Measurements from ENCODE around the gene WNT3A. TPM values are rescaled to one million over a fixed set of nuclear protein-coding genes. Genes with fewer than 3 reads are reported as not detected.
"Not testable (repeated sequence)": the region's sequence is repeated elsewhere in the genome, so short reads cannot be mapped to it uniquely, and the experiment has no call there.

WNT3A gene
- total RNA-seq = not detected in 3 replicates
- long read RNA-seq = 0 reads

- Mint-ChIP-seq H3K4me3 (ENCODE audit: unreplicated experiment) (peak within 1 kb of the TSS; percentile 41), H3K36me3 (ENCODE audit: low read depth) (no peaks in the 10 kb centered on the region), H3K4me1 (ENCODE audit: low read depth) (peaks cover 4% of the 10 kb centered on the region), H3K27ac (ENCODE audit: unreplicated experiment) (no peak within 1 kb of the TSS), H3K9me3 (ENCODE audit: low read depth) (no peaks in the 10 kb centered on the region), H3K27me3 (ENCODE audit: low read depth) (peaks cover 77% of the 10 kb centered on the region)
- DNase-seq (ENCODE audit: low spot score) = no peak
- TF ChIP-seq, protein P1, sequence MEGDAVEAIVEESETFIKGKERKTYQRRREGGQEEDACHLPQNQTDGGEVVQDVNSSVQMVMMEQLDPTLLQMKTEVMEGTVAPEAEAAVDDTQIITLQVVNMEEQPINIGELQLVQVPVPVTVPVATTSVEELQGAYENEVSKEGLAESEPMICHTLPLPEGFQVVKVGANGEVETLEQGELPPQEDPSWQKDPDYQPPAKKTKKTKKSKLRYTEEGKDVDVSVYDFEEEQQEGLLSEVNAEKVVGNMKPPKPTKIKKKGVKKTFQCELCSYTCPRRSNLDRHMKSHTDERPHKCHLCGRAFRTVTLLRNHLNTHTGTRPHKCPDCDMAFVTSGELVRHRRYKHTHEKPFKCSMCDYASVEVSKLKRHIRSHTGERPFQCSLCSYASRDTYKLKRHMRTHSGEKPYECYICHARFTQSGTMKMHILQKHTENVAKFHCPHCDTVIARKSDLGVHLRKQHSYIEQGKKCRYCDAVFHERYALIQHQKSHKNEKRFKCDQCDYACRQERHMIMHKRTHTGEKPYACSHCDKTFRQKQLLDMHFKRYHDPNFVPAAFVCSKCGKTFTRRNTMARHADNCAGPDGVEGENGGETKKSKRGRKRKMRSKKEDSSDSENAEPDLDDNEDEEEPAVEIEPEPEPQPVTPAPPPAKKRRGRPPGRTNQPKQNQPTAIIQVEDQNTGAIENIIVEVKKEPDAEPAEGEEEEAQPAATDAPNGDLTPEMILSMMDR (IDR thresholded peaks at IDR 0.05) = no peak
Measured at GRCh38 chr1:228006786-228007048, at the start of gene WNT3A. WNT3A (plus strand) TSS chr1:228006998; CDS start chr1:228007129, 131 bp downstream.

DNA sequence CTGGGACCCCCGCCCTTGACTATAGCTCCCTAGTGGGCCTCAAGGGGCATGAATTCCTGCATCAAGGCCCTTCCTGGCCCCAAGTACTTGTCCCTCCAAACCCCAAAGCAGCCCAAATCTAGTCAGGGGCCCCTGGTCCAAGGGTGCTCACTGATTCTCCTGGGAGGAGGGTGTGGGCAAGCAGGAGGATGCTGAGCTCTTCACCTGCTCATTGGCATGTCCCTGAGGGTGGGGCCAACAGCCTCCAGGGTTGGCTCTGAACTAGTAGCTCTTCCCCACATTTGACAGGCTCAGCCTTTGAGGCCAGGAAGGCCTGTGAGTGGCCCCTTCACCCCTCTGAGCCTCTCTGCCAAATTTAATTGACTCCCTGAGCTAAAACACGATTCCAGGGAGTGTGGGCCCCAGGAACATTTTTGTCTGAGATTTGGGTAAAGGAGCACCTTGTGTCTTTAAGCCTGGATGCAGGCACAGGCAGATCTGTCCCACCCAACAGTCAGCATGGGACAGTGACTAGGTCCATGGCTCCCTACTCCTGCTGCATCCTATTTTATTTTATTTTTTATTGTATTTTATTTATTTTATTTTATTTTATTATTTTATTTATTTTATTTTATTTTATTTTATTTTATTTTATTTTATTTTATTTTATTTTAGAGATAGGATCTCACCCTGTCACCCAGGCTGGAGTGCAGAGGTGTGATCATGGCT, 48.0 kb upstream of the WNT3A start:
- H3K4me3 Mint-ChIP-seq (ENCODE audit: unreplicated experiment) = no peak overlapping the region
- H3K4me1 Mint-ChIP-seq (ENCODE audit: low read depth) = peaks cover 3% of the 10 kb centered on the region
- peaks cover 11% of the 10 kb centered on the region for H3K27me3 Mint-ChIP-seq (ENCODE audit: low read depth)
- H3K9me3 Mint-ChIP-seq (ENCODE audit: low read depth) = peaks cover 7% of the 10 kb centered on the region
- TF ChIP-seq, protein P1 (IDR thresholded peaks at IDR 0.05) = no peak
- H3K36me3 Mint-ChIP-seq (ENCODE audit: low read depth) = peaks cover 3% of the 10 kb centered on the region
- no peak for DNase-seq (ENCODE audit: low spot score)
- no peak overlapping the region for H3K27ac Mint-ChIP-seq (ENCODE audit: unreplicated experiment)

DNA sequence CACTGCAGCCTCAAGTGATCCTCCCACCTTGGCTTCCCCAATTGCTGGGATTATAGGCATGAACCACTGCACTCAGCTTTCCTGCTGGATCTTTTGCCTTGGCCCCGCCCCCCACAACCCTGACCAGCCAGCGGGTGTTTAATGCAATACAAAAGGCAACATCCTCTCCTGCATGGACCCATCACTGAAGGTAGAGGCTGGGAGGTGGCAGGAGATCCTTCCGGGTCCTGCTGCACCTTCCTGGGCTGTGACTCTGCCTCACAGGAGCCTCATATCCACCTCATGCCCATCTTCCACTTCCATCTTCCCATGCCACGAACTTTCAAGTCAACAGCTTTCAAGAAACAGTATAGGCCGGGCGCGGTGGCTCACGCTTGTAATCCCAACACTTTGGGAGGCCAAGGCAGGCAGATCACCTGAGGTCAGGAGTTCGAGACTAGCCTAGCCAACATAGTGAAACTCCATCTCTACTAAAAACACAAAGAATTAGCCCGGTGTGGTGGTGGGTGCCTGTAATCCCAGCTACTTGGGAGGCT, 47.4 kb upstream of the WNT3A start:
- no peak overlapping the region for H3K4me3 Mint-ChIP-seq (ENCODE audit: unreplicated experiment)
- peaks cover 2% of the 10 kb centered on the region for H3K36me3 Mint-ChIP-seq (ENCODE audit: low read depth)
- no peak for DNase-seq (ENCODE audit: low spot score)
- TF ChIP-seq, protein P1 (IDR thresholded peaks at IDR 0.05) = no peak
- H3K27me3 Mint-ChIP-seq (ENCODE audit: low read depth) = peaks cover 14% of the 10 kb centered on the region
- peaks cover 7% of the 10 kb centered on the region for H3K9me3 Mint-ChIP-seq (ENCODE audit: low read depth)
- H3K4me1 Mint-ChIP-seq (ENCODE audit: low read depth) = no peaks in the 10 kb centered on the region
- no peak overlapping the region for H3K27ac Mint-ChIP-seq (ENCODE audit: unreplicated experiment)

DNA sequence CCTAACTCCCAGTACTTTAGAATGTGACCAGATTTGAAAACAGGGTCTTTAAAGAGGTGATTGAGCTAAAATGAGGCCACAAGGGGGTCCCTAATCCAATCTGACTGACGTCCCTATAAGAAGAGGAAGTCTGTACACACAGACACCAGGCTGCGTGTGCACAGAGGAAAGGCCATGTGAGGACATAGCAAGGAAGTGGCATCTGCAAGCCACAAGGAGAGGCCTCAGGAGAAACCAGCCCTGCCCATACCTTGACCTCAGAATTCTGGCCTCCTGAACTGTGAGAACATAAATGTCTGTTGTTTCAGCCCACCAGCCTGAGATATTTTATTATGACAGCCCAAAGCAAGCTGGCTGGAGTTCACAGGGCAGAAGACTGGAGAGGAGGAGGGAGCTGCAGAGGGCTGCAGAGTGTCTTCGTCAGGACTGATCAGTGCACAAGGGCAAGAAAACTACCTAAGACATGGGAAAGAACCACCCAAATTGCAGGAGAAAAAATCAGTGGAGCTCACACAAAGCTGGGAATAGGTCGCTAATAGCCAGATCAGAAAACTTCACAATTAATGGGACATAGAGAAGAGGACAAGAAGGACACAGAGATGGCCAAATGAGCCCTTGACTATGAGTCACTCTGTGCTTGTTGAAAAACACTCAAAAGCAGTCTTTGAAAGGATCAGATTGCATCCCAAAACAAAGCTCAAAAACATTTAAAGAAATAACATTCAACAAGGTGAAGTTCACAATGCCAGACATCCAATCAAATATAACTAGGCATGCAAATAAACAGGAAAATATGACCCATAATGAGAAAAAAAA, 44.9 kb upstream of the WNT3A start:
- Mint-ChIP-seq H3K4me1 (ENCODE audit: low read depth) (no peaks in the 10 kb centered on the region), H3K27me3 (ENCODE audit: low read depth) (peaks cover 12% of the 10 kb centered on the region), H3K9me3 (ENCODE audit: low read depth) (no peaks in the 10 kb centered on the region), H3K36me3 (ENCODE audit: low read depth) (peaks cover 2% of the 10 kb centered on the region), H3K4me3 (ENCODE audit: unreplicated experiment) (no peak overlapping the region), H3K27ac (ENCODE audit: unreplicated experiment) (no peak overlapping the region)
- DNase-seq (ENCODE audit: low spot score) = no peak
- TF ChIP-seq, protein P1 (IDR thresholded peaks at IDR 0.05) = no peak

GRCh38 chr1:227966733-227967132, 40.1 kb upstream of the WNT3A start:
- not testable (repeated sequence) for H3K4me1 Mint-ChIP-seq (ENCODE audit: low read depth); H3K4me3 Mint-ChIP-seq (ENCODE audit: unreplicated experiment); H3K27ac Mint-ChIP-seq (ENCODE audit: unreplicated experiment); H3K36me3 Mint-ChIP-seq (ENCODE audit: low read depth); DNase-seq (ENCODE audit: low spot score); H3K27me3 Mint-ChIP-seq (ENCODE audit: low read depth); H3K9me3 Mint-ChIP-seq (ENCODE audit: low read depth)
- TF ChIP-seq, protein P1 (IDR thresholded peaks at IDR 0.05) = peak; percentile 40

DNA sequence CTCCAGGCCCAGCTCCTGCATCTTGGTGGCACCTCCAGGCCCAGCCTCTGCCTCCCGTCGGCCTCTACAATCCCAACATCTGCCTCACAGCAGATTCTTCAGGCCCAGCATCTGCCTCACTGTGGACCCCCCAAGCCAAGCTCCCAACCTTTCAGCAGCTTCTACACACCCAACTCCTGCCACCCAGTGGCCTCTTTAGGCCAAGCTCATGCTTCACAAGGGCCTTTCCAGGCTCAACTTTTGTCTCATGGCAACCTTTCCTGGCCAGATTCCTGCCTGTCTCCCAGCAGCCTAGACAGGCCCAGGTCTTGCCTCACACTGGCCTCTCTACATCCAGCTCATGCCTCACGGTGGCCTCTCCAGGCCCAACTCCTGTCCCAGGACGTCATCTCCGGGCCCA, 39.0 kb upstream of the WNT3A start:
- DNase-seq (ENCODE audit: low spot score); H3K4me3 Mint-ChIP-seq (ENCODE audit: unreplicated experiment); H3K9me3 Mint-ChIP-seq (ENCODE audit: low read depth): not testable (repeated sequence)

DNA sequence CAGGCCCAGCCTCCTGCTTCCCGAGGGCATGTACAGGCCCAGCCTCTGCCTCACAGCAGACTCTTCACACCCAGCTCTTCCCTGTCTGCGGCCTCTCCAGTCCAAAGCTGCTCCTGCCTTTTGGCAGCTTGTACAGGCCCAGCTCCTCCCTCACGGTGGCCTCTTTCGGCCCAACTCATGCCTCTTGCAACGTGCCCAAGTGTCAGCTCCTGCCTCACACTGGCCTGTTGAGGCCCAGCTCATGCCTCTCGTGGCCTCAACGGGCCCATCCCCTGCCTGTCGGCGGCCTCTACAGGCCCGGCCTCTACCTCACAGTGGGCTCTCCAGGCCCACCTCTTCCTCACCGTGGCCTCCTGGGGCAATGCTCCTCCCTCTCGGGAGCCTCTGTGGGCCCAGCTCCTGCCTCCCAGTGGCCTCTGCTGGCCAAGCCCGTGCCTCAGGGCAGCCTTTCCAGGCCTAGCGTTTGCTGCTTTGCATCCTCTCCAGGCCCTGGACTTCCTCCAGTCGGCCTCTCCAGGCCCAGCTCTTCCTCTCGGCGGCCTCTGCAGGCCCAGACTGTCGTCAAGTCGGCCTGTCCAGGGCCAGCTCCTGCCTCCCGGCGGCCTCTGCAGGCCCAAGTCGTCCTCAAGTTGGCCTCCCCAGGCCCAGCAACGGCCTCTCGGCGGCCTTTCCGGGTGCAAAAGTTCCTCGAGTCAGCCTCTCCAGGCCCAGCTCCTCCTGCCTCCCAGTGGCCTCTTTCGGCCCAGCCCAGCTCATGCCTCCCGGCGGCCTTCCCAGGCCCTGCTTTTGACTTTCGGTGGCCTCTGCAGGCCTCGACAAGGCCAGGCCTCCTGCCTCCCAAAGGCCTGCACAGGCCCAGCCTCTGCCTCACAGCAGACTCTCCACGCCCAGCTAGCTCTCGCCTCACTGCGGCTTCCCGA, 36.5 kb upstream of the WNT3A start:
- H3K27me3 Mint-ChIP-seq (ENCODE audit: low read depth); H3K4me1 Mint-ChIP-seq (ENCODE audit: low read depth); H3K36me3 Mint-ChIP-seq (ENCODE audit: low read depth); H3K27ac Mint-ChIP-seq (ENCODE audit: unreplicated experiment); H3K4me3 Mint-ChIP-seq (ENCODE audit: unreplicated experiment); H3K9me3 Mint-ChIP-seq (ENCODE audit: low read depth); DNase-seq (ENCODE audit: low spot score): not testable (repeated sequence)

More for the DNA sequence above, 39.0 kb upstream of the WNT3A start:
- not testable (repeated sequence) for H3K27ac Mint-ChIP-seq (ENCODE audit: unreplicated experiment); H3K36me3 Mint-ChIP-seq (ENCODE audit: low read depth); H3K27me3 Mint-ChIP-seq (ENCODE audit: low read depth); H3K4me1 Mint-ChIP-seq (ENCODE audit: low read depth)
